ENCODE measurements around the gene INPP5K.
A peak's percentile ranks its signal among the peaks of the same experiment; 100 is the strongest.
"Not testable (repeated sequence)": the region's sequence is repeated elsewhere in the genome, so short reads cannot be mapped to it uniquely, and the experiment has no call there.

The INPP5K gene

DNA sequence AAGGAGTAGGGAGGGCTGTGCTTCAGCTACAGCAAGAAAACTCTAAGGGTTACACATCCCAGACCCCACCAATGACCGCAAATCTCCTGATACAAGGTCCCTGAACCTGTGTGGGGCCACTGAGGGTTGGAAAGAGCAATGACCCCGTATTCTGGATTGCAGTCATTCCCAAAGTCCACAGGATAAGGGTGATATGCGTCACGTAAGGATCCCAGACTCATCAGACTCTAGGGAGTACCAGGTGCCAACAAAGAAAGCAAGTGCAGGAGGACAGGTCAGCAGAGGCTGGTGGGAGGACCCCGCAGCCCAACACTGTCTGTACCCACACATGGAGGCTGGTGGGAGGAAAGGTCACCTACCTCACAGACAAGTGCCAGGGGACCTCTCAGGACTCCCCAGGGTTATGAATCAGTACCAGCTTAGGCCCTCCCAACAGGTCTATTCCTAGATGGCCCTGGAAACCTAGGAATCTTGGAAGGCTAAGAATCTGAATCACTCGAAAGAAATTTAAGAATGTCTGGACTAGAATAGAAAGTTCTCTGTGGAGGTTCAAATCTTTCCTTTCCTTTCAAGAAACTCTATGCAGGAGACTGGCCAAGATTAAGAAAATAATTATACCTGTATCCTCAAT is 30.0 kb upstream of the INPP5K start:
- no peak for DNase-seq

DNA sequence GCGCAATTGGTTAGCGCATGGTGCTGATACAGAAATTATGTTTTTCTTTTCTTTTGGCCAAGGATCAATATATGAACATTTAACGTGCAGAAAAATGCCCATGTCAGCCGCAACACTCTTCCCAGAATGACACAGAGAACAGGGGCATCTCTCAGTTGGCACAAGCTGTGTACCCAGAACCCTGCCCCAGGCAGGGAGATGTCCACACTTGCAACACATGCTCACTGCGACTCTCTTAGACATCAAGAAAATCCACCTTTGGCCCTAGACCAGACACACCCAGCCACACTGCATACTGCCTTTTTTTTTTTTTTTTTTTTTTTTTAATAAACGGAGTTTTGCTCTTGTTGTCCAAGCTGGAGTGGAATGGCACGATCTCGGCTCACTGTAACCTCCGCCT is 29.2 kb upstream of the INPP5K start:
- no peak for DNase-seq

DNA sequence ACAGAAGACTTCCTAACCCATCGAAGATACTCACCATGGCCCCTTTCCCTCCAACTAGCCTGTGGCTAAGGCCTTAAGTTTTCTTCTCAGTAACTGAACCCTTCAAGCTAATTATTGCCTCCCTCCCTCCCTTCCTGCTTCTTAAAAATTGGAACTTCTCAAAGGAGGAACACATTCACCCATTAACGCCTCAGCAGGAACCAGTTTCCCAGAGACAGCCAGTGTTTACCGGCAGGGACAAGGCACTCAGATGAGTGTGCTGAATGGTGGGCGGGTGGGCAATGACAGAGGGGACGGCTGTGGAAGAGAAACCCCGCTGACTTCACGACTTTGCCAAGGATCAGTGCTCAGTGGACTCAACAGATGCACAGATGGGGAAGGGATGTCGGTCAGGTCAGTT is 25.9 kb upstream of the INPP5K start:
- DNase-seq = no peak

DNA sequence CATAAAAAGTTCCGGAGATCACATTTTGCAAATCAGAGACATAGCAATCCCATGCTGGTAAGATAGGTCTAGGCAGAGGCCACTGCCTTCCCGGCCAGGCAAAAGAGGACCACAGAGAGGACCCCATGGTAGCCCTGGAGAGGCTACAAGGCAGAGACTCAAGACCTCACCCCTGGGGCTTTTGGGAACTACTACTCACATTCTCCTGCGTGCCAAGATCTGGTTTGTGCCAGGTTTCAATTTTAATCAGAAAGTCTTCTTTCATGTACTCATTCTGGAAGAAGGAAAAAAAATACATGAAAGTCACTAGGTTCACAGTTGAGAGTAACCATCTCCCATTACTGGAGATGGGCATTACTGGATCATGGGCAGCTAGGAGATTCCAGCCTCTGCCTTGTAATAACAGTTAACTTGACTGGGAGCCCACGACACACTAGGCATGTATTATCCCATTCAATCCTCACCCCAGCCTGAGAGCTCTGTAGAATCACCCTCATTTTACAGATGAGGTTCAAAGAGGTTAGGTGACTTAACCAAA is 25.0 kb upstream of the INPP5K start:
- DNase-seq = no peak

DNA sequence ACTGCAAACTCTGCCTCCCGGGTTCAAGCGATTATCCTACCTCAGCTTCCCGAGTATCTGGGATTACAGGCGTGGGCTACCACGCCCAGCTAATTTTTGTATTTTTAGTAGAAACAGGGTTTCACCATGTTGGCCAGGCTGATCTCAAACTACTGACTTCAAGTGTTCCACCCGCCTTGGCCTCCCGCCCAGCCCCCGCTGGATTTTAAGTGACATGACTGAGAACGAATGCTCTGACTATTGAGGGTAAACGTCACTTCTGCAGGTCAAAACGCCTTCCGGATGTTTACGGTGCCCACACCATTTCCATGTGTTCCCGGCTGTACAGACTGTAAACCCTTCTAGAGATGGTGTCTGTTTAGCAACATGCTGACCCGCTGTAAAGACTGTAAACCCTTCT is 23.4 kb upstream of the INPP5K start:
- no peak for DNase-seq

DNA sequence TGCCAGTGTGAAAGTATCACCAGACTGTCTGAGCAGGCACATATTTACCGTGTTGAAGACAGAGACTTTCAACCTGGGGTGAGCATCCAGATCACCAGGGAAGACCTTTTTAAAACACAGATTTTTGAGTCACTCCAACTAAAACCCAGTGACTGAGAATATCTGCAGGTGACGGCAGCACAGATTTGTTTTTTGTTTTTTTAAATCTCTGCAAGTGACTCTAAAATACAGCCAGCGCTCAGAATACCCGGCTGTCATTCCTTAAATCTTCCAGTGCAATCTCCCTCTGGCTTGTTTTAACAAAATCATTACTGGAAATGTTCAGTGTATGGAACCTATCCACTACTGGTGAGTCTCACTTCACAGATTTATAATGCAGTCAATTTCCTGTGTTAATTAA is 19.3 kb upstream of the INPP5K start:
- no peak for DNase-seq

DNA sequence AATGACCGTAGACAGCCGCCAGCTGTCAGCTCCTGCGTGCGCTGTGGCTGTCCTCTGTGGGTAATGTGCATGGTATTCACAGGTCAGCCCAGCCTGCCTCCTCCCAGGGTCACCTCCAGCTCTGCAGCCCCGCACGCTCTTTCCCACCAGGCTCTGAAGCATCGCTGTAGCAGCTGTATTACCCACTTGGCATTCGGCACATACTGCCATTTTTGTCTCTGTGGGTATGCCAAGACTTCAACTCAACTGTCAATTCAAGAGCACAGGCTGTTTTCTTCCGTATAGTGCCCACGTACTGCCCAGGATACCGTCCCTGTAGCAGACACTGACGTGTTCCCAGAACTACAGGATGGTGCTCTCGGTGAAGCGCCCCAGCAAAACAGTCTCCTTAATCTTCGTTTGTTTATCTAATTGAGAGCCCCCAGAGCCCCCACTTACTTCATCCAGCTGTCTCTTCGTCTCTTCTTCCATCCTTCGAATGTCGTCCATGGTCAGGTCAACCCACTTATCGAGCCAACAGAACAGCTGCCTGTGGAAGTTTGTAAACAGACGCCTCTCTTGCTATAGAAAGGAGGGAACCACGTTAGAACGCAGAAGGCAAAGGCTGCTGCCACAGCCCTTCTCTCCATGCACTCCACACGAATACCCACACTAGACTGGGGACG is 17.4 kb upstream of the INPP5K start:
- DNase-seq = no peak

DNA sequence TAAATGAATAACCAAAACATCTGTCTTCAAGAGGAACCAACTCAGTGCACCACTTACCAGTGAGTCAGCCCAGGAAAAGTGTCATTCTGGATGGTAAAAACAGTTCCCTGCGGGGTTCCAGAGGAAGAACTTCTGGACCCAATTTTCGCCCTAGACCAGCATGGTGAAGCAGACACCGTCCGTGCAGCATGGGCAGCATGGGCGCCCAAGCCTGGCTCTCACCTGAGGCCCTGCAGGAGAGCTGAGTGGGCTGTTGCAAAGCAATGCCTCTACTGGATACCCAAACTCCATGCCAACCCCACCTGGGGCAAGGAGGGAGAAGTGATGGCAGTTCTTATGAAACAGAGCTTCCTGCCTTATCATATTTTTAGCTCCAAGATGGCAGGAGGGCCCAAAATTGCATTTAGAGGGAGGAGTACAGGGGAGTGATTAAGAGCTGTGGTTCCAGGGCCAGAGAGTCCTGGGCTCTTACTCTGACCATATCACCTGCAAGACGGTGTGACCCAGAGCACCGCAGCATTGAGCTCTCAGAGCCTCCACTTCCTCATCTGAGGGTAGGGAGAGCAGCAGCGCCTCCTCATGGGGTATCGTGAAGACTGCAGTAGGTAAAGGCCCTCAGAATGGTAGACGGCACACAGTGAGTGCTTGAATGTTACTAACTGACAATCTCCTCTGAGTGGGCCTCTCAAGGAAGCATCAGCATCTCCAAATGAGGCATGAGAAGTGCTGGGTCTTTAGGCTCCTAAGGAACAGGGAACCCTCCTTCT is 16.6 kb upstream of the INPP5K start:
- peak; percentile 19 for DNase-seq

DNA sequence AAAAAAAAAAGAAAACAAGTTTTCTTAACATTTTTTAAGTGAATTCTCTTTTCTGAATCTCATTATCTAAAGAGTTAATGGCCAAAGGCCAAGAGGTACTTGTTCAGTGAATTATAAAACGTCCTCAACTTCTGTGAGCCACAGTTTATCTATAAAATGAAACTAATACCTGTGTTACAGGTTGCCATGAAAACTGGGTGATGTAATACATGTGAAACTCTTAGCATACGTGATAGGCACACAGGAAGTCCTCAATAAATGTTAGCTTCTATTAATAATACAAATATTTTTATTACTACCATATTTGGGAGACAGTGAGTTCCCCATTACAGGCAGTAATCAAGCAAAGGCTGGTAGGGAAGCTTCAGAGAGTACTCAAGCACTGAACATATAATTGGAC is 13.5 kb upstream of the INPP5K start:
- DNase-seq = no peak

DNA sequence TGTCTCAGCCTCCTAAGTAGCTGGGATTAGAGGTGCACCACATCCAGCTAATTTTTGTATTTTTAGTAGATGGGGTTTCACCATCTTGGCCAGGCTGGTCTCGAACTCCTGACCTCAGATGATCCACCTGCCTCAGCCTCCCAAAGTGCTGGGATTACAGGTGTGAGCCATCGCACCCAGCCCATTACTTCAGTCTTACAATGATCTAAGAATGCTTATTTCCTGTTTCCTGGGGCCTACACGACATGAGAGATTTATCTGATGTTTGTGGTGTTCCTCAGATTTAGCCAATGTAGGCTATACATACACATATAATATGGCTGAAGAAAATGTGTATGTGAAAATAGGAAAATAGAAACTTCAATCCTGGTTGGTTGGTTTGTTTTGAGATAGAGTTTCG is 10.5 kb upstream of the INPP5K start:
- not testable (repeated sequence) for DNase-seq

DNA sequence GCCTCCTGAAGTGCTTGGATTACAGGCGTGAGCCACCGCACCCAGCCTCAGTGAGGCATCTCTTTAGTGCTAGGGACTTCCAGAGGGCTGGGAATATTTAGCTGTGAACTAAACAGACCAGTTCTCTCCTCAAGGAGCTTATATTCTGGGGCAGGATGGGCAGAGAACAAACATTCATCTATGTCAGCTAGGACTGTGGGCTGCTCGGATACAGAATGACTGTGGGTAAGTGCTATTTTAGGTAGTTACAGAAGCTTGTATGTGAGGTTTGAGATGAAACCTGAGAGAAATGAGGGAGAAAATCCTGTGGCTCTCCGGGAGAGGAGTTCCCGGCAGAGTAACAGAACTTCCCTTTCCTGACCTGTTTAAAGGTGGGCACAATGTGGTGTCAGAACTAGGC is 6.2 kb upstream of the INPP5K start:
- DNase-seq = no peak

DNA sequence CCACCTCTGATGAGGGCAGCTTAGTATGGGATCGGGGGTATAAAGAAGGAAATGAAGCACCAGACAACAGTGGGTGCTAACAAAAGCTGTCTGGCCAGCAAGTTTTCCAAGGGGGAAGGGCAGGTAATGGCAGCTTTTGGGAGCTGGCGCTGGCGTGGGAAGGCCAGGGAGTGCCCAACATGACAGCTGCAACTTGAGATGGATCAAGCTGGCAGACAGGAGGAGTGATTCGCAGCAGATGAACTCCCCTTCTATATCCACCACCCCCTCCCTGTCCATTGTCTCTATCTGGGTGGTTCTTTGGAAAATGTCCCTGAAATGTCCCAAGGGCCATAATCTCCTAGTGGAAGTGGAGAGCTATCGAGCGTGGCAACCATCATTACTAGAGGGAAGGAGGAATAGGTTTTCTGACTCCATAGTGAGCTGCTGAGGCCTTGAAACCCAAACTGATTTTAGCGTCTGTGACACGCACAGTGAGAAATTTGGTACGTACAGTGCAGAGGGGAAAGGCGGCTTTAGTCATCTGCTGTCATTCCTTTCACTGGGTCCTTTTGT is 4.8 kb upstream of the INPP5K start:
- no peak for DNase-seq

DNA sequence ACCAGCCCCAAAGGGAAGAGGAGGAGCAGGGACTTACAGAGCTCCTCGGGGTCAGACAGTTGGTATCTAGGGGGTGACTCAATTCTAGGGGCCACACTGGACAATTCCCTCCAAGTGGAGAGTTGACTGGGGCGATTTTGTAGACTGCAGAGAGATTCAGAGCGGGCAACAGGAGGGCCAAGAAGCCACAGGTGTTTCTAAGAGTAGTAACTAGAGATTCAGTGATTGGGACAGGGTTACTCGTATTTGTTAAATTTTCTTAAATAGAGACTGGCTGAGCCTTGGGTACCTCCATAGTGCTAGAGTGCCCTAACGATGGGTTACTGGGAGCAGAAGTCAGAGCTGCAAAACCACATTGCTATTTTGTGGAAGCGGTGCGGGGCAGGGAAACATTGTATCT is 3.3 kb upstream of the INPP5K start:
- no peak for DNase-seq

DNA sequence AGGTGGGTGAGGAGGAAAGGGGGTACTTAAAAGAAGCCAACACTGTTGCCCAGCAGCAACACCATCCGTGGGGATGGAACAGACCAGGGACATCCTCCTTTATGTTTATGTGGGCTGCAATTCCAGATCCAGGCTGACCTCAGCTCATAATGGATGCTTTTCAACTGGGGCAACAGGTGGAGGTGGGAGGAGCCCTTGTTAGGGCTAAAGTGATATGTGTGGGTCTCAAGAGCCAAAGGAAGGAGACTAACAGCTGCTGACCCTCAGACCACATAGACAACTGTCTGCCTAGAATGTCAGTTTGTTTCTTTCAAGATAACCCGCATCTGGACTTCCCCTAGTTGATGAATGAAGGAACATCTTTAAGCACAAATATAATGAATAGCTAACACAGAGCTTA is 2.0 kb upstream of the INPP5K start:
- no peak for DNase-seq

DNA sequence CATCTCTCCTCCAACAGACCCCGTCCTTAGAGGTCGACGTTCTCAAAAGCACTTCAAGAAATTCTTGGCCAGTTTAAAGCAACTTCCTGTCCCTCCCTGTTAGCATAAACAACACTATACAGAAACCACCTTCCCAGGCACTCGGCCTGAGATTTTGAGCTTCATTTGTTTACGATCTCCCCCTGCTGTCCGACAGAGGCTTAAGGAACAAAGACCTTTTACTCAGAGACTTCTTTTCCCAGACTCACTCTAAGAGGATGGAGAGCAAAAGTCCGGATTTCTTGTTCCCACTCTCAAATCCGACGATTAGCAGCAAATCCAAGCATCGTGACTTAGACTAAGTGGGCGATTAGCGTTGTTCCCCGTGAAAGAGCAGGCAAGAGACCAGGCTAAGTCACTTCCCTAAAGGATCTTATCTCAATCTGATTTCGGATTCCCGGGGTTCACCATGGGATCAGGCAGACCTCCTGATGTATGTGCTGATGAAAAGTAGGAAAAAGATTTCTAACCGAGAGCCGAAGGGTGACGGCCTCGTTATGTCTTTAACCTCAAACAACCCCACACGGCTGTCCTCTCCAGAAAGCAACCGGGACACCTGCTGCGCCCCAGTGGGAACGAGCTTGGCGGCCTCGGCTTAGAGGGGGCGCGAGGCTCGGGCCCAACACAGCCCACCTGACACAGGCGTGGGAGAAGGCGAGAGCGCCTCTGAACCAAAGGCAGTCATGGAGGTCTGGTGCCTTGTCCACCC is 598 bp downstream of the INPP5K start:
- DNase-seq = peak; percentile 33

DNA sequence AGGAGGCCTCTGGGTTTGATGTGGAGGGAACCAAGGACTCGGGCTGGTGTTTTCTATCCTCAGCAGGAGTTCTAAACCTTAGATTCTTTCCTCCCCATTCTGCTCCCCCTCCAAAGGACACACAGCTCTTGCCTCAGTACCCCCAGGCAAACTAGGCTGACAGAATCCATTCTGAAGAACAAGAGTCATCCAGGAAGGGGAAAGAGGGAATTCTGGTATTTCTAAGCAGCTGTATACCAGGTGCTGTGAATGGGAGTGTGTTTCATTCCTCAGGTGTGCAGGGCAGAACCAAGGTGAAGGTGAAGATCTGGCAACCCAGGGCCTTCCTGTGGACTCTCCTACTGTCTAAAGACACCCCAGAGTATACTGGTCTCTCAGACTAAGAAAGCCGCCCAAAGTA is 4.1 kb downstream of the INPP5K start:
- DNase-seq = no peak

DNA sequence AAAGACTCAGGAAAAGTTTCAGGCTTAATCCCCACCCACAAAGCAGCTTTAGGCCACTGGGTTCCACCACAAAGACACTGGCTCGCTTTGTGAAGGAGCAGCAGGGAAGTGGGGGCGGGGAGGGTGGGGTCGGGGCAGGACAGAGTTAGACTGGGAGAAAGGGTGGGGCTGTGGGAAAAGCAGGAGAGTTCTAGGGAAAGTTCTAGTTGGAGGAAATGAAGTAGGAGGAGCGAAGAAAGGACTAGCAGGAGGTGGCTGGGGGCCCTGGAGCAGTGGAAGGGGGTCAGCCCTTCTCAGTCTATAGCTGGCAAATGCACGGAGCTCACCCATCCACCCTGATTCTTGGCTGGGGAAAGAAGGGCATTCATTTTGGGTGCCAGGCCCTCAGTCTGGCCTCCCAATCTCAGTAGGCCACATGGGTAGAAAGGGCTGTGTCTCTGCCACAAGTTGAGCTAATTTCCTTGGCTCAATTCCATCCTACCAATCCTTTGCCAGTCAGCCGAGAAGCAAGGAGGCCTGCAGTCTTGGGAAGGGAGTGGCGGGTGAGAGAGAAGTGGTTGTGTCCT is 4.6 kb downstream of the INPP5K start:
- no peak for DNase-seq

DNA sequence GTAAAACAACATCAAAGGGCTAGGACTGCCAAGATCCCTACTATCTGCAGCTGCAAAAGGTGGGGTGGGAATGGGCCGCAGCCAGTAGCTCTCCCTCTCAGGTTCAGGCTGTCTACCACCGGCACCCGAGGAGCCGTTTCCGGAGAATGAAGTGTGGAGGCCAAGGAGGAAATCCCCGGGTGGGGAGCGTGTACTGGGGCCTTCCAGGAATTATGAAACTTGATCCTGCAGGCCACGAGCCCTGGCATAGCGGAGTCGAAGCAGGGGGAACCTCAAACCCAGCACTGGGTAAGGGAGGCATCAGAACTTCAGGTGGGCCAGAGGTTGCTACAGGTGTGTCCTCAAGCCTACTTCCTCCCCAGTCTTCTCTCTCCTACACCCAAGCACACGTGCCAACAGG is 5.1 kb downstream of the INPP5K start:
- no peak for DNase-seq

DNA sequence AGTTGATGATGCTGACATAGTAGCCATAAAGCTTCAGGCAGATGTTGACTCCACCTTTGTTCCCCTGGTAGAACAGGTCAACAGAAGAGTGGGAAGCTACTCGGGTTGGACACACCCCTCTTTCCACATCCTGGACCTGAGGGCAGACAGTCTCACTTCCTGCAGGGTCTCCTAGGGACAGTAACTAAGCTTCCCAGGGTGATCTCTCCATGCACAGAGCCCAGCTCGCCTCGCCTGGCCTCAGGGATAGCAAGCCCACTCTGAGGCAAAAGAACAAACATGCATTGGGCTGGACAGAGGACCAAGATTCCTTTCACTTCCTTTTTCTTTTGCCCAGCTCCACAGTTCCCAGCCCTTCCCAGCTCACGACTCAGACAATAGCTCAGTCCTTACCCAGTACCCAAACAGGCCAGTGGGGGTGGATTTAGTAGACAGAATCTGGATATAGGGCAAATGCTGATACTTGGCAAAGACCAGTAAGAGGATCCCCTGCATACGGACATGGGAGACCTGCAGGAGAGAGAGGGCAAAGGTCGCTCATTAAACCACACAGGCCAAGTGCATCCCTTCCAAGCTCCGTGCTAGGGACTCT is 7.0 kb downstream of the INPP5K start:
- no peak for DNase-seq

DNA sequence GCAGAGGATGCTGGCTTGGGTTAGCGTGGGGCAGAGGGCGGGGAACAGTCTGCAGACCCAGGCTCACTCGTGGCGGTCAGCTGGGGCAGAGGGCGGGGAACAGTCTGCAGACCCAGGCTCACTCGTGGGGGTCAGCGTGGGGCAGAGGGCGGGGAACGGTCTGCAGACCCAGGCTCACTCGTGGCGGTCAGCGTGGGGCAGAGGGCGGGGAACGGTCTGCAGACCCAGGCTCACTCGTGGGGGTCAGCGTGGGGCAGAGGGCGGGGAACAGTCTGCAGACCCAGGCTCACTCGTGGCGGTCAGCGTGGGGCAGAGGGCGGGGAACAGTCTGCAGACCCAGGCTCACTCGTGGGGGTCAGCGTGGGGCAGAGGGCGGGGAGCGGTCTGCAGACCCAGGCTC is 7.7 kb downstream of the INPP5K start:
- not testable (repeated sequence) for DNase-seq

DNA sequence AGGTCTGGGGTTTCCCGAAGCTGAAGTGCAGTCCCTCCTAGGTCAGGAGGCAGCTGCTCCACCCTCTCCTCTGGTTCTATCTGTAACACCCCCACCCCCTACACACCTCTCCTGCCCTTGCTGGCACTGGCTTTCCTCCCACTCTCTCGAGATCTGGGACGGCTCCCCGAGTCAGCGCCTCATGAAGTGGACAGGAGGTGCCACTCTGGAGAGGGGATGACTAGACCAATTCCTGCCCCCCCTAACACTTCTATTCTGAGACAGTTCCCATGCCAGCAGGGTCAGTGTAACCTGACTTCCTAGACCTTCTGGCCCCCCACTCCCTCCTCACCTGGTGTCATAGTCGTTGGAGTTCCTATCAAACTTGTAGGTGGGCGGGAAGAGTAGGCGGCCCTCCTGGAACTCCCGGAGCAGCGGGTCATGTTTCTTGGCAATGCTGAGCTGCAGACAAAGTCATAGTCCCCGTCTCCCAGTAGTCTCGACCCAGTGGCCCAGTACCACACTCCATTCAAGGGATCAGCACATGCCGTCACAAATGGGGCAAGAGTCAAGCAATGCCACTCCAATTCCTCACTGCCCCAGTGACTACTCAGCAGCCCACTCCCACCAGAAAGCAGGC is 9.7 kb downstream of the INPP5K start:
- no peak for DNase-seq

DNA sequence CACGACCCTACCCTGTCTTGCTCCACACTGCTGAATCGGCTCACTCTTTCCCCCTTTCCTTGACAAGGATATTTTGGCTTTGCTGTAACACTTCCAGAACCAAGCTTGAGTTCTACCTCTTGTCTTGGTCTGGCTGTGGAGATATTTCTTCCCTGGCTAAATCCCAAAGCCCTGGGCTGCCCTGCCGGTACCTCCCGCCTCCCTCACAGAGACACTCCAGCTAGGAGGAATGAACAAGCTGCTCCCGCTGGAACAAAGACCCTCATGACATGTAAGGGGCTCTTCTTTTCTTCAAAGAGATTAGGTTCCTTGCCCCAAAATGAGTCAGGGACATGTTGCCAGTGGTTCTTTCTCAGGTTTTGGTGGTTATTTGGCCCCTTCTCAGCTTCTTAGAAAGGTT is 10.8 kb downstream of the INPP5K start:
- no peak for DNase-seq

Data from activated CD4-positive, alpha-beta T cell treated with anti-CD3 and anti-CD28 coated beads for 1 hour (primary cell).